ENCODE results near the gene ZNF516.

DNA sequence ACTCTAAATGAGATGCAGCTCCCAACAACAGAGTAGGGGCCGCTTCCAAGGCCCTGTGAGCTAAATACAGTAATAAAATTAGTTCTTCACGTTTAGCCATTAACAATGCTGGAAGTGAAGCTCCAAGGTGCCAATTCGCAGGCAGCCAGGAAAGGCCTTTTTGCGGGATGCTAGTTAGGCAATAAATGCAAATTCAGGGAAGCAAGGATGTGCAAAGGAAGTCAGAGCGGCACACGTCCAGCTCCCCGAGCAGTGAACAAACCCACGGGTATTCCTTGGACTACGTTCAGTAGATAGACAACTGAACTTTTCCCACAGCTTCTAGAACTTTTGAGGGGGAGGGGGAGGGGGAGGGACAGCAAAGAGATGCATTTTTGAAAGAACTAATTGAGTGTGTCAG lies 6.9 kb downstream of the ZNF516 start:
- TF ChIP-seq, protein P1, sequence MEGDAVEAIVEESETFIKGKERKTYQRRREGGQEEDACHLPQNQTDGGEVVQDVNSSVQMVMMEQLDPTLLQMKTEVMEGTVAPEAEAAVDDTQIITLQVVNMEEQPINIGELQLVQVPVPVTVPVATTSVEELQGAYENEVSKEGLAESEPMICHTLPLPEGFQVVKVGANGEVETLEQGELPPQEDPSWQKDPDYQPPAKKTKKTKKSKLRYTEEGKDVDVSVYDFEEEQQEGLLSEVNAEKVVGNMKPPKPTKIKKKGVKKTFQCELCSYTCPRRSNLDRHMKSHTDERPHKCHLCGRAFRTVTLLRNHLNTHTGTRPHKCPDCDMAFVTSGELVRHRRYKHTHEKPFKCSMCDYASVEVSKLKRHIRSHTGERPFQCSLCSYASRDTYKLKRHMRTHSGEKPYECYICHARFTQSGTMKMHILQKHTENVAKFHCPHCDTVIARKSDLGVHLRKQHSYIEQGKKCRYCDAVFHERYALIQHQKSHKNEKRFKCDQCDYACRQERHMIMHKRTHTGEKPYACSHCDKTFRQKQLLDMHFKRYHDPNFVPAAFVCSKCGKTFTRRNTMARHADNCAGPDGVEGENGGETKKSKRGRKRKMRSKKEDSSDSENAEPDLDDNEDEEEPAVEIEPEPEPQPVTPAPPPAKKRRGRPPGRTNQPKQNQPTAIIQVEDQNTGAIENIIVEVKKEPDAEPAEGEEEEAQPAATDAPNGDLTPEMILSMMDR (IDR thresholded peaks at IDR 0.05; ENCODE audit: insufficient read depth, low read length) = no peak
- TF ChIP-seq, protein P2, sequence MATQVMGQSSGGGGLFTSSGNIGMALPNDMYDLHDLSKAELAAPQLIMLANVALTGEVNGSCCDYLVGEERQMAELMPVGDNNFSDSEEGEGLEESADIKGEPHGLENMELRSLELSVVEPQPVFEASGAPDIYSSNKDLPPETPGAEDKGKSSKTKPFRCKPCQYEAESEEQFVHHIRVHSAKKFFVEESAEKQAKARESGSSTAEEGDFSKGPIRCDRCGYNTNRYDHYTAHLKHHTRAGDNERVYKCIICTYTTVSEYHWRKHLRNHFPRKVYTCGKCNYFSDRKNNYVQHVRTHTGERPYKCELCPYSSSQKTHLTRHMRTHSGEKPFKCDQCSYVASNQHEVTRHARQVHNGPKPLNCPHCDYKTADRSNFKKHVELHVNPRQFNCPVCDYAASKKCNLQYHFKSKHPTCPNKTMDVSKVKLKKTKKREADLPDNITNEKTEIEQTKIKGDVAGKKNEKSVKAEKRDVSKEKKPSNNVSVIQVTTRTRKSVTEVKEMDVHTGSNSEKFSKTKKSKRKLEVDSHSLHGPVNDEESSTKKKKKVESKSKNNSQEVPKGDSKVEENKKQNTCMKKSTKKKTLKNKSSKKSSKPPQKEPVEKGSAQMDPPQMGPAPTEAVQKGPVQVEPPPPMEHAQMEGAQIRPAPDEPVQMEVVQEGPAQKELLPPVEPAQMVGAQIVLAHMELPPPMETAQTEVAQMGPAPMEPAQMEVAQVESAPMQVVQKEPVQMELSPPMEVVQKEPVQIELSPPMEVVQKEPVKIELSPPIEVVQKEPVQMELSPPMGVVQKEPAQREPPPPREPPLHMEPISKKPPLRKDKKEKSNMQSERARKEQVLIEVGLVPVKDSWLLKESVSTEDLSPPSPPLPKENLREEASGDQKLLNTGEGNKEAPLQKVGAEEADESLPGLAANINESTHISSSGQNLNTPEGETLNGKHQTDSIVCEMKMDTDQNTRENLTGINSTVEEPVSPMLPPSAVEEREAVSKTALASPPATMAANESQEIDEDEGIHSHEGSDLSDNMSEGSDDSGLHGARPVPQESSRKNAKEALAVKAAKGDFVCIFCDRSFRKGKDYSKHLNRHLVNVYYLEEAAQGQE (IDR thresholded peaks at IDR 0.05; ENCODE audit: insufficient replicate concordance, low read depth) = no peak
- no peak for TF ChIP-seq POLR2AphosphoS5 (IDR thresholded peaks at IDR 0.05; ENCODE audit: low read depth)
